ENCODE data around the gene IKBKE. TPM values are rescaled to one million over a fixed set of nuclear protein-coding genes. Genes with fewer than 3 reads are reported as not detected.

Gene IKBKE
- total and polyA plus RNA-seq, 2 experiments from 2014 or later: 24.7 to 27.0 TPM

DNA sequence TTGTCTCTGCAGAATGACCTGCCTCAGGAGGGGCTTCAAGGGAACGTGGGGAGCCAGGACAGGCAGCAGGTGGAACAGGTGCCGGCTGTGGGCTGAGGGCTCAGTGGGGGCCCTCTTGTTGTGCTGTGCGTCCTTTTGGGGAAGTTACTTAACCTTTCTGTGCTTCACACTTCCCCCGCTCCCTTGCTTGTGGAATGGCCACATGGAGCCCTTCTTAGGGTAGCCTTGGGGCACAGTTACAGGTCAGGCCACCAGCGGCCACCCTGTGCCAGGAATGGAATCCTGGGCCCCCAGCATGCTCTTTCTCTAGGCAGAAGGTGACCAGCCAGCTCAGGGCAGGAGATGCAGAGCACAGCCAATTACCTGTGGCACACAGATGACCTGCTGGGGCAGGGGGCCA lies 2.6 kb downstream of the IKBKE start:
- Histone ChIP-seq H3K27ac (no peak overlapping the region), H3K9me3 (ENCODE audit: low read depth) (no peaks in the 10 kb centered on the region), H3K27me3 (no peaks in the 10 kb centered on the region), H3K4me1 (ENCODE audit: low read depth) (peaks cover 30% of the 10 kb centered on the region), H3K4me3 (no peak overlapping the region), H3K36me3 (peaks cover 4% of the 10 kb centered on the region)
- TF ChIP-seq, protein P1, sequence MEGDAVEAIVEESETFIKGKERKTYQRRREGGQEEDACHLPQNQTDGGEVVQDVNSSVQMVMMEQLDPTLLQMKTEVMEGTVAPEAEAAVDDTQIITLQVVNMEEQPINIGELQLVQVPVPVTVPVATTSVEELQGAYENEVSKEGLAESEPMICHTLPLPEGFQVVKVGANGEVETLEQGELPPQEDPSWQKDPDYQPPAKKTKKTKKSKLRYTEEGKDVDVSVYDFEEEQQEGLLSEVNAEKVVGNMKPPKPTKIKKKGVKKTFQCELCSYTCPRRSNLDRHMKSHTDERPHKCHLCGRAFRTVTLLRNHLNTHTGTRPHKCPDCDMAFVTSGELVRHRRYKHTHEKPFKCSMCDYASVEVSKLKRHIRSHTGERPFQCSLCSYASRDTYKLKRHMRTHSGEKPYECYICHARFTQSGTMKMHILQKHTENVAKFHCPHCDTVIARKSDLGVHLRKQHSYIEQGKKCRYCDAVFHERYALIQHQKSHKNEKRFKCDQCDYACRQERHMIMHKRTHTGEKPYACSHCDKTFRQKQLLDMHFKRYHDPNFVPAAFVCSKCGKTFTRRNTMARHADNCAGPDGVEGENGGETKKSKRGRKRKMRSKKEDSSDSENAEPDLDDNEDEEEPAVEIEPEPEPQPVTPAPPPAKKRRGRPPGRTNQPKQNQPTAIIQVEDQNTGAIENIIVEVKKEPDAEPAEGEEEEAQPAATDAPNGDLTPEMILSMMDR (IDR thresholded peaks at IDR 0.05; ENCODE audit: low read depth, low read length): no peak
- DNase-seq (ENCODE audit: low read depth in 1 of 2, low spot score in 1 of 2): no peak

DNA sequence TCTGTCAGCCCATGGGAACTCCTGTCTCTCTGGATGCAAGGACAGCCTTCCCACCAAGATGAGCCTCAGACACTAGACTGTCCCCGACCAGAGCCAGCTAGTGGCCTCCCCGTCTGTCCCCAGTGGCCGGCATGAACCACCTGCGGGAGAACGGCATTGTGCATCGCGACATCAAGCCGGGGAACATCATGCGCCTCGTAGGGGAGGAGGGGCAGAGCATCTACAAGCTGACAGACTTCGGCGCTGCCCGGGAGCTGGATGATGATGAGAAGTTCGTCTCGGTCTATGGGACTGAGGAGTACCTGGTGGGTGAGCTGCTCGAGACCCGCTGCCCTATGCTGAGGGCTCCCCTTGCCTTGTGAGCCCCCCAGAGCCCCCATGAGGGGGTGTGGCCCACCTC lies 5.8 kb downstream of the IKBKE start:
- no peak overlapping the region for H3K27ac ChIP-seq
- H3K27me3 ChIP-seq: no peaks in the 10 kb centered on the region
- no peaks in the 10 kb centered on the region for H3K9me3 ChIP-seq (ENCODE audit: low read depth)
- DNase-seq (ENCODE audit: low read depth in 1 of 2, low spot score in 1 of 2): no peak
- H3K4me1 ChIP-seq (ENCODE audit: low read depth): peaks cover 13% of the 10 kb centered on the region
- H3K36me3 ChIP-seq: peaks cover 4% of the 10 kb centered on the region
- TF ChIP-seq, protein P1 (IDR thresholded peaks at IDR 0.05; ENCODE audit: low read depth, low read length): no peak
- no peak overlapping the region for H3K4me3 ChIP-seq

DNA sequence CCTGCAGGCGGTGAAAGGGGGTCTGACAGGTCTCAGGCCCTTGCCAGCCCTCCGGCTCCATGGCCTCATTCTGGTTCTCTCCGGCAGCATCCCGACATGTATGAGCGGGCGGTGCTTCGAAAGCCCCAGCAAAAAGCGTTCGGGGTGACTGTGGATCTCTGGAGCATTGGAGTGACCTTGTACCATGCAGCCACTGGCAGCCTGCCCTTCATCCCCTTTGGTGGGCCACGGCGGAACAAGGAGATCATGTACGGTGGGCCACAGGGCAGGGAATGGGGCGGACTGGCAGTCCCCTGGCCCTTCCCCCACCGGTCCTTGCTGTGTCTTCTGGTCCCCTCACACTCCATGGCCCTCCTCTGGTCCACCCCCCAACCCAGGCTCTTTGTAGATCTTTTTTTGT lies 6.3 kb downstream of the IKBKE start:
- TF ChIP-seq, protein P1 (IDR thresholded peaks at IDR 0.05; ENCODE audit: low read depth, low read length): no peak
- Histone ChIP-seq H3K9me3 (ENCODE audit: low read depth) (no peaks in the 10 kb centered on the region), H3K4me3 (no peak overlapping the region), H3K27me3 (no peaks in the 10 kb centered on the region), H3K27ac (no peak overlapping the region), H3K36me3 (peaks cover 4% of the 10 kb centered on the region), H3K4me1 (ENCODE audit: low read depth) (peaks cover 8% of the 10 kb centered on the region)
- no peak for DNase-seq (ENCODE audit: low read depth in 1 of 2, low spot score in 1 of 2)

DNA sequence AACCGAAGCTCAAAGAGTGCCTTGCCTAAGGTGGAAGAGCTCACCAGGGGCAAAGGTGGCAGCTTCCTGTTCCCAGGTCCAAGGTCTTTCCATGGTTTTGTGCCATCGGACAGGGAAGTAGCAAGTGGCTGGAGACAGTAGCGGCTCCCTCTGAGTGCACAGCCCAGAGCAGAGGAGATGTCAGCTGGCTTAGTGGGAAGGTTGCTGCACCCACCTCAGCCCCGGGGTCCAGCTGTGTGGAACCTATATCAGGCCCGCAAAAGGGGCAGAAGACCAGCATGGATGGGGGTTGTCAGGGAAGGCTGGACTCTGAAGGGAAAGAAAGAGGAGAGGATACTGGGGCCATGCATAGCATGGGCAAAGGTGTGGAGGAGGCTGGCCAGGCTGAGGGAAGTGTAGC lies 6.8 kb downstream of the IKBKE start:
- TF ChIP-seq, protein P1 (IDR thresholded peaks at IDR 0.05; ENCODE audit: low read depth, low read length): no peak
- Histone ChIP-seq H3K4me3 (no peak overlapping the region), H3K36me3 (peaks cover 4% of the 10 kb centered on the region), H3K27me3 (no peaks in the 10 kb centered on the region), H3K4me1 (ENCODE audit: low read depth) (peaks cover 3% of the 10 kb centered on the region), H3K27ac (no peak overlapping the region), H3K9me3 (ENCODE audit: low read depth) (no peaks in the 10 kb centered on the region)
- DNase-seq (ENCODE audit: low read depth in 1 of 2, low spot score in 1 of 2): no peak

DNA sequence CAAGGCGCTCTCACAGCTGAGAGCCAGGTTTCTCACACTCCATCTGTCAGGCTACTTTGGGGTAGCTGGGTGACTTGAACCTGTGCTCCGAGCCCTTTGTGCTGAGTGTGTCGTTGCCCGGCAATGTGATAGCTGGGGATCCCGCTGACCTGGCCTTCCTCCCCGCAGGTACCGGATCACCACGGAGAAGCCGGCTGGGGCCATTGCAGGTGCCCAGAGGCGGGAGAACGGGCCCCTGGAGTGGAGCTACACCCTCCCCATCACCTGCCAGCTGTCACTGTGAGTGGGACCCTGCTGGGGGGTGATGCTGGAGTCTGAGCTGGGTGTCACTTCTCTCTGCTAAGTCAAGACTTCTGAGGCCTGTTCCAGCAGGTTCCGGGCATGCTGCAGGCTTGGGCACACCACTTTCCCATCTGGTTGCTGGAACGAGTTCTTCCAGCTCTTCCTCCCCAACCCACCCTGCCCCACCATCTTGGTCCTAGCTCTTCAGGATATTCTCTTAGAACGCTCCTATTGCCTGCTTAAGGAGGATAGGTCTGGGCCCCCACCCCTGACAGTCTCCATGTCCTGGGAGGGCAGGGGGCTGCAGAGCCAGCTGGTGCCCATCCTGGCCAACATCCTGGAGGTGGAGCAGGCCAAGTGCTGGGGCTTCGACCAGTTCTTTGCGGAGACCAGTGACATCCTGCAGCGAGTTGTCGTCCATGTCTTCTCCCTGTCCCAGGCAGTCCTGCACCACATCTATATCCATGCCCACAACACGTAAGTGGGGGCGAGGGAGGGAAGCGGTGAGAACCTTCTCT lies 7.5 kb downstream of the IKBKE start:
- no peak for DNase-seq (ENCODE audit: low read depth in 1 of 2, low spot score in 1 of 2)
- H3K27me3 ChIP-seq: no peaks in the 10 kb centered on the region
- peaks cover 4% of the 10 kb centered on the region for H3K36me3 ChIP-seq
- no peak overlapping the region for H3K27ac ChIP-seq
- no peak overlapping the region for H3K4me3 ChIP-seq
- no peaks in the 10 kb centered on the region for H3K4me1 ChIP-seq (ENCODE audit: low read depth)
- H3K9me3 ChIP-seq (ENCODE audit: low read depth): no peaks in the 10 kb centered on the region
- TF ChIP-seq, protein P1 (IDR thresholded peaks at IDR 0.05; ENCODE audit: low read depth, low read length): no peak
